GM19463 (cell line): Measurements from ENCODE around the gene DMRT3.
A peak's percentile ranks its signal among the peaks of the same experiment; 100 is the strongest.
"Not testable (repeated sequence)": the region's sequence is repeated elsewhere in the genome, so short reads cannot be mapped to it uniquely, and the experiment has no call there.

ENCODE experiments used
- ATAC-seq: cut with Tn5 transposase; IDR thresholded peaks from one replicate; pipeline ENCODE4 v1.9.1; 2021; ENCODE audit warnings: mild to moderate bottlenecking, moderate library complexity; ENCODE audit not compliant: unreplicated experiment

The DMRT3 gene

DNA sequence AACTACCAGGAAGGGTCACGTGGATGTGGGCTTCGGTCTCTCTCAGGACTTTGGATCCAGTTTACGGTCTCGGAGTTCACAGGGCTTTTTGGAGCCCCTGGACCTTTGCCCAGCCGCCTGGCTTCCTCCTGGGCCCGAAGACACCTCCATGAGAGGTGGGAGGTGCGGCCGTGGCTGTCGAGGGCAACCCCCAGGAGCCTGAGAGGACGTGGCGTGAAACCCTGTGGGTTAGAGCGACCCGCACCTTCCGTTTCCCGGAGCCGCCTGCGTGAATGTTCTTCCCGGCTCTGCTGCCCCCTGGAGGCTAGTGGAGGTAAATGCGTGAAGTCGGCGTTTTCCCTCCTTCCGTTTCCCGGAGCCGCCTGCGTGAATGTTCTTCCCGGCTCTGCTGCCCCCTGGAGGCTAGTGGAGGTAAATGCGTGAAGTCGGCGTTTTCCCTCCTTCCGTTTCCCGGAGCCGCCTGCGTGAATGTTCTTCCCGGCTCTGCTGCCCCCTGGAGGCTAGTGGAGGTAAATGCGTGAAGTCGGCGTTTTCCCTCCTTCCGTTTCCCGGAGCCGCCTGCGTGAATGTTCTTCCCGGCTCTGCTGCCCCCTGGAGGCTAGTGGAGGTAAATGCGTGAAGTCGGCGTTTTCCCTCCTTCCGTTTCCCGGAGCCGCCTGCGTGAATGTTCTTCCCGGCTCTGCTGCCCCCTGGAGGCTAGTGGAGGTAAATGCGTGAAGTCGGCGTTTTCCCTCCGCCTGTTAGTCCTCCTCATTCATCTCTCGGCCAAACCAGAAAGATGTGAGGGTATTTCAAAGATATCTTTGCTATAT lies 22.1 kb downstream of the DMRT3 start:
- not testable (repeated sequence) for ATAC-seq

DNA sequence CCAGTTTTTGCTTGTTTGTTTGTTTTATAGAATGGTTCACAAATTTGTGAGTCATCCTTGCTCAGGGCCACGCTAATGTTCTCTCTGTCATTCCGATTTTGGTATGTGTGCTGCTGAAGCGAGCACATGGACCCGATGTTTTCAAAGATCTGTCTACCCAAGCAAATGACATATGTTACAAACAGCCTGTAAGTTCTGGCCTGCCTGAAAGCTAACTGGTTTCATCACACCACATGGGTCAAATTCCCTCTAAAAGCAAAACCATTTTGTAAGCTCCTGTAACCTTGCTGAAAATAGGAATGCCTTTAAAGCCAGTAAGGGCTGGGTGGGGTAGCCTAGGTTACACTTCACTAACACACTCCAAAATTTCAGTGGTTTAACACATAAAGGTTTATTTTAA lies 25.4 kb downstream of the DMRT3 start:
- no peak for ATAC-seq

DNA sequence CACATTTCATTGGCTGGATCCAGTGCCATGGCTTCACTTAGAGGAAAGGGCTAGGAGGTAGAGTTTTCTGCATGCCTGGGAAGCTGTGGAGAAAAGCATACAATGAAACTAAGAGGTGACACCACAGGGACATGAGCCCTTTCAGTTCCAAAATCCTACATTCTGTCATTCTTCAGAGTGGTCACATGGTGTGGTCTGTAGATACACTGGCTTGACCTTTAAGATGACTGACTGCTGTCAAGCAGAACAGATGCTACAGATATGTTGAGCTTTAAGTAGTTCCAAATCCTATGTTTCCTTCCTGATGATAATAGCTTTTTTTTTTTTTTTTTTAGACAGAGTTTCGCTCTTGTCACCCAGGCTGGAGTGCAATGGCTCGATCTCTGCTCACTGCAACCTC lies 26.2 kb downstream of the DMRT3 start:
- no peak for ATAC-seq

DNA sequence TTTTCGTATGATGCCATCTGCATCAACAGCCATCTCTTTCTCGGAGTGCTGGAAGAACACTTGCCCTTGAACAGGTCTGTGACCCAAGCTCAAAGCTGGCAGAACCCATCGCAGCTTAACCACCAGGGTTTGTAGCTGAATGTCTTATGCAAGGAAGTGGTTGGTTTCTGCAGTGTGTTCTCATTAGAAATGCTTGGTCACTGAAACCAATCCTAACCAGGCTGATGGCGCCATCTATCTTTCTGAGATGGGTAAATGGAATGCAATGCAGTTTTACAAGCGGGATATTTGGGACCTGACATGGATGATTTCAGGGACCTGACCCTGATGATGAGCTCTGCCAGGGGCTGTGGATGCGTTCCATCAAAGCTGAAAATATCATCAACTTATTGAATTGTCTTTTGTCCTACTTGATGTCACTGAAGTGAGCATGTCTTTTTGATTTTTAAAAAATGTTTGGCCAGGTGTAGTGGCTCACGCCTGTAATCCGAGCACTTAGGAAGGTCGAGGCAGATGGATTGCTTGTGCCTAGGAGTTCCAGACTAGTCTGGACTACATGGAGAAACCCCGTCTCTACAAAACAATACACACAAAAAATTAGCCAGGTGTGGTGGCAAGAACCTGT lies 28.7 kb downstream of the DMRT3 start:
- peak; percentile 43 for ATAC-seq

DNA sequence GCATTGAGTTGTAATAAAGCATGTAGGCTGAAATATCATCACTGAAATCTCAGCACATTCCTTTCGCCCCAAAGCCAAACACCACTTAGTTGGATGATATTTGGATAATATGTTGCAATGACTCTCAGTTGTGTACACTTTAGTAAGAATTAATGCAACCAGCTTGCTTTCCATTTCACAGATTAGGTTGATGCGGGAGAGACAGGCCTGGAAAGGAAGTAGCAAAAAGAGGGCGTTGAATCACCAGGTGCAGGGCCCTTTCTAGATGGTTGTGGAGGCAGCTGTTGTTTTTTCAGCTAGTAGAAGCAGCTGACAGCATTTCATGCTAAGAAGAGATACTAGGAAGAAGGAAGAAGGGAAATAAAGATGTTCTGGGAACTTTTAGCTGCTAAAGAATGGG lies 30.9 kb downstream of the DMRT3 start:
- no peak for ATAC-seq

DNA sequence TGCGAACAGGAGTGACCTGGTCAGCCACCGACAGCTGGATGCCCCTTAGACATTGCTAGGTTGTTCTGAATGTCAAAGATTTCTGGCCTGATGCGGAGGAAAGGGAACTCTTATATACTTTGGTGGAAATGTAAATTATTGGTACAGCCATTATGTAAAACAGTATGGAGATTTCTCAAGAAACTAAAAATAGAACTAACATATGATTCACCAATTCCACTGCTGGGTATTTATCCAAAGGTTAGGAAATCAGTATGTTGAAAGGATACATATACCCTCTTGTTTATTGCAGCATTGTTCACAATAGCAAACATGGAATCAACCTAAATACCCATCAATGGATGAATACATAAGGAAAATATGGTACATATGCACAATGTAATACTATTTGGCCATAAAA lies 31.8 kb downstream of the DMRT3 start:
- no peak for ATAC-seq

DNA sequence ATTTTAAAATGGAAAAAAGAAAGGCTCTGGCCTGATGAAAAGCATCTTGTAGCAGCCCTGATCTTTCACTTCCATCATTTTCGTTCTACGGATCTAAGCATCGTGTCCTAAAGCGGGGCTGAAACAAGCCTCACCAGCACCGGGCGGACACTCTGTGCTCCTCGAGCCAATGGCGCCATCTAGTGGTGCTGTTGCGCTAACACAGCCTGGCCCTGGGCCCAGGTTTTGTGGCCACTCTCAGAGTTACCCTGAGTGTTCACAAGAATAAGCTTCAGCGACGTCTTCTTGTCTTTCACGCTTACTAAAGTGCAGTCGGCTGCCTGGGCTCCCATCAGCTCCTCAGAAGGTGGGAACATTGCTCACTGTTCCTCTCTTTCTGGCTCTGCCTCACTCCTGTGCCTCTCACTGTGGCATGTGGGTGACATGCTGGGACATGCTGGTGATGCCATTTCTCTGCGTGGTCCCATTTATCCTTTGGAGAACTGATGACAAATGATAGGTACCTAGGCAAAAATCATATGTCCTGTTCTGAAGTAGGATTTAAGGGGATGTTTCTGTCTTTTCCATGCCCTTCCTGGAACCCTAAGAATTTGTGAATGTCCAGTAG lies 32.7 kb downstream of the DMRT3 start:
- peak; percentile 97 for ATAC-seq

DNA sequence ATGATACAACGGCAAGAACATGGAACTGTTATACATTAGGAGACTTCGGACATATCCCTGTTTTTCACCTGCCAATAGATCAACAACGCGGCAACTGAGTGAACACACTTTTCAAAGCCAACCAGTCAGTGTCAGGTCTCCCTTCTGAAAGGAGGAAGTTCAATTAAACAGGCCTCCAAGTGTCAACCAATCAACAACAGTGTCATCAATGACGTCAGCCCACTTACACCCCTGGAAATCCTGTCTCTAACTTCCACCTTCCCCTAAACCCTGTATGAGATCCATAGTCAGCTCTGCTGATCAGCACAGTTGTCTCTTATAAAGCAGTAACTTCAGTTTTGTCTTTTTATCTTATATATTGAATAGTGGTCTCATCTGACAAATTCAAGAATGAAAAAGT lies 36.6 kb downstream of the DMRT3 start:
- no peak for ATAC-seq

DNA sequence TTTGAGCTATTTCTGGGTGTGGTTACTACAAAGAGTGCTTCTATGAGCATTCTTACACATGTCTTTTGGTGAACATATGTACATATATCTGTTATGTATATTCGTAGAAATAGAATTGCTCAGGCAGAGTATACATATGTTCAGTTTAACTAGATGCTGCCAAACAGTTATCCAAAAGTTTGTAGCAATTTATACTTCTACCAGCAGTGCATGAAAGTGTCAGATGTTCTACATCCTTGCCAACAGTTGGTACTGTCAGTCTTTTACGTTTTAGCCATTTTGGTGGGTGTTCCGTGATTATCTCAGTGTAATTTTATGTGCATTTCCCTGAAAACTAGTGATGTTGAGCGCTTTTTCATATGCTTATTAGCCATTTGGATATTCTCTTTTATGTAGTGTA lies 37.8 kb downstream of the DMRT3 start:
- no peak for ATAC-seq

DNA sequence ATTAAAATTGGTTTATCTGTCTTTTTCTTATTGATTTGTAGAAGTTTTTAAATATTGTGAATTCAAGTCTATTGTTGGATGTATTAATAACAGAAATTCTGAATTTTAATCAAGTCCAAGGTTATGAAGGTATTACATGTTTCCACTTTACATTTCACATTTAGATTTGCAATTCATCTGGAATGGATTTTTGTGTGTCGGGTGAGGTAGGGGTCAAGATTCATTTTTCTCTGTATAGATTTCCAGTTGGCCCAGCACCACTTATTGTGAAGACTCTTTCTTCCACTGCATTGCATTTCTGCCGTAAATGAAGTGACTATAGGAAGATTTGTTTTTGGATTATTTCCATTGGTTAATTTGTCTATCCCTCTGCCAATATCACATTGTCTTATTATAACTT lies 38.2 kb downstream of the DMRT3 start:
- no peak for ATAC-seq

DNA sequence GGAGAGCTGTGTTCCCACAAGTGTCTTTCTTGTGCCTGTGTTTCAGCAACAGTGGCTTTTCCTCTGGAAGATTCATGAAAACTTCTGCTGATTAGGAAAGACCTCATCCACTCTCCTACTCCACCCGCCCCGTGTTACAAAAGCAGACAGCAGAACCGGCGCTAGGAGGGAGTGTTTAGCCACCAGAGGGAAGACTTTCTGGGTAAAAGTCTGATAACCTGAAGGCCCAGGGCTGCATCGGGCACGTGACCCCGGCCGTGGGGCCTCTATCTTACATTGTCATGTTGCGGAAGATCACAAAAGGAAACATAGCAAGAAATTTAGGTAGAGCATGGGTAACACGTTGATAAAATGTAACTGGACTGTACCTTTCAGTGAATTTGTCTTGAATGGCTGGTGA lies 41.7 kb downstream of the DMRT3 start:
- no peak for ATAC-seq

DNA sequence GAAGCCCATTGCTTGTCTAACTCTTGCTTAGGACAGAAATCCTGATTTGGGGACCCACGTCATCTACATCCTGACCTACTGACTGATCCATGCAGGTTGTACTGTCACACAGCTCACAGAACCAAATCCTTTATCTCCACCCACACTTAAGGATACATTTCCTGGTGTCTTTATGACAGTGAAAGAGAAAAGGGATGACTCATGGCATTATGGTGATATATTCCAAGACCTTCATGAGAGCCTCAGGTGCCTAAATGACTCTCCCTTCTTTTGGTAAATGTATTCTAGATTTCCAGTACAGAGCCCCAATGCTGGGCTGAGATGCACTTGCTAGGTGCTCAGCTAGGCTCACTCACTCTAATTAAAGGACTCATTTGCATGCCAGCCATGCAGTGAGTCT lies 47.7 kb downstream of the DMRT3 start:
- no peak for ATAC-seq

DNA sequence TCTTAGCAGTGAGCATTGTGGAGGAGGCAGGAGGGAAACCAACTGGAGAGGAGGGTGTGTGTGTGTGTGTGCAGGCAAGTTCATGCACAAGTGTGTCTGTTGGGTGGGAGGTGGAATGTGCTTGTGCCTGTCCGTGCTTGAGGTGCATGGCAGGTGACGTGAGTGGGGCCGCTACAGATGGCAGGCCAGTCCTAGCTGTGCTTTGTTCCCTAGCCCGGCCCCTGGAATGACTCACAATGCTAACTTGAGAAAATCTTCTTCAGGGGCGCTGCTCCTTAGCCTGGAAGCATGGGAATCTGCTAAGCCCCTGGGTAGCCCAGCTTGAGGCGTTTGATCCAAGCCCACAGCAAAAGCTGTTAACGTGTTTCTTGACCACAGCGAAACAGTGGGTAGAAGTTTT lies 48.7 kb downstream of the DMRT3 start:
- no peak for ATAC-seq

DNA sequence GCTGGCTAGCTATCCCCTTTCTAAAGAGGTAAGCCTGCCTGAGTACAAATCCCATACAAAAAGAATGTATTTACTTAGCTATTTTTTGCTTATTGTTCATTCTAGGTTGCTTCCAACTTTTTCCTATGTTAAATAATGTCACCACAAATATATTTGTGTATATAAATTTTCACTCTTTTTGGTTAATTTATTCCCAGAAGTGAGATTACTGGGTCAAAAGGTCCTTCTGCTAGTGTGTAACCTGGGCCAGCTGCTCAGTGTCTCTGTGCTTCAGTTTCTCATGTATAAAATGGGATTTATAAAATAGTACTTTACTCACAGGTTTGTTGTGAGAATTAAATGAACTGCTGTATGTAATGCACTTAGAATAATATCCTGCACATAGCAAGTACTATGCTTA lies 49.8 kb downstream of the DMRT3 start:
- no peak for ATAC-seq

DNA sequence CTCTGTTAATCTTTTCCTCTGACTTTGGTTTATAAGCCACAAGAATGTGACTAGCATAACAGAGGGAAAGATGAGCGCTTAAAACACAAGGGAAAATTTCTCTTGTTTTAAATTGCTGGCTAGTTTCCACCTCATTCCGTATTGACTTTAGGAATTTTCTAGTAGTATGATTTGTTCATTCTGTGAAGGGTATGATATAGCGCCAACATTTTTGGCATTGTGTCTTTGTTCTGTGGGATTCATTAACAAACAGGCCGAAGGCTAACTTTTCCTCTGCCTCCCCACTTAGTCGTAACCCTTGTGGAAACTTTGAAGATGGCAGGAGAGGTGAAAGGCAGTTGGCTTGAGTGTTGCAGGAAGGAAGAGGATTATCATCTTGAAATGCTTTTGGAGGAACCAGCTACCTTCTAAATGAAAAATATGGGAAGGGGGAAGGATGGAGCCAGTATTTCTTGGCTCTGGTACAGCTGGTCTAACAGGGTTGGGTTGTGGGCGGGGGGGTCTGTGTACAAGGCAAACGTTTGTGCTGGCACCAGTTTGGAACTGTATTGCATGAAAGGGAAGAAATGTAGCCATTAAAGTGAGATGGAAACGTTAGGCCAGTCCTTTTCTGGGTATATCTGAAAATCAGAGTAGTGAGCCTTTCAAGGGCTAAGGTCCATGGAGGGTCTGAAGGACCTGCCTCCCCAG lies 52.2 kb downstream of the DMRT3 start:
- ATAC-seq: no peak

DNA sequence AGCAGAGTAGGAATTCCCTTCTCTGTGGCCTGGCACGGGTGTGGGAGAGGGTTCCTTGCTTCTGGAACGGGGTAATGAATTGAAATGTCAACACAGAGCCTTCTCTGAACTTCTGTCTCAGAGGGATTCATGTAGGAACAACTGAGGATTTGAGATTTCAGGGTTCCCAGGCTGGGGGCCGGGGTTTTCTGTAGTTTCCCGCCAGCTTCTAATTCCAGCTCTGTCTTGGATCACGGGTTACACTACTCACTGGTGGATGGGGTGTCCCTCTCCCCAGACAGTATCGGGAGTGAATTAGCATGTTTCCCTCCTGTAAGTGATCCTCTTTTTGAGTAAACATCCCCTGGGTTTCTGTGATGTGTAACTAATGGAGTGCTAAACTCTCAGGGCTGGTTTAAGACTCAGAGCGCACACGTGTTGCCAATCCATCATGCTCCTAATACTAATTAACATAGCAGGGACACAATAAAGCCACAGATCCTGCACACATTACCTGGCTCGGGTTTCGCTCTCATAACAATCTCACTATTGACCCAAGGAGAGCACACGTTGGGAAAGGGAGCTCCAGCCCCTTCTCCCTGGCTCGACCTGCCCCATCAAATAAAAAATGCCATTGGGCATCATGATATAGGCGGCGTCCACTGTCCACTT lies 55.6 kb downstream of the DMRT3 start:
- no peak for ATAC-seq

DNA sequence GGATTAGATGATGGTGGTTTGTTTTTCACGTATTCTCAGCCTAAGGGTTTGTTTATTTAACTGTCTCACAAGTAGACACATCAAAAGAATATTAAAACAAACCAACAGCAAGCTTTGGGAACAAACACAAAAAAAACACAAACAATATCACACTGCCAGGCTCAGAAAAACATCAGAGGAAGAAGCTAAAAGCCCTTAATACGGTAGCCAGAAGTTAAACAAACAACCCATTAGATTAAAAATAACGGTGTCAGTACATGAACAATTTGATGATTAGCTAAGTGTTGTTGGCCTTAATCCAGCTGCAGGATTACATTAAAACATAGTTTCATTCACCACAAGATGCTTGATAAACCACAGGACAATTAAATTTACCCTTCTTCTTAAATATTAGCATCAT lies 57.8 kb downstream of the DMRT3 start:
- no peak for ATAC-seq

DNA sequence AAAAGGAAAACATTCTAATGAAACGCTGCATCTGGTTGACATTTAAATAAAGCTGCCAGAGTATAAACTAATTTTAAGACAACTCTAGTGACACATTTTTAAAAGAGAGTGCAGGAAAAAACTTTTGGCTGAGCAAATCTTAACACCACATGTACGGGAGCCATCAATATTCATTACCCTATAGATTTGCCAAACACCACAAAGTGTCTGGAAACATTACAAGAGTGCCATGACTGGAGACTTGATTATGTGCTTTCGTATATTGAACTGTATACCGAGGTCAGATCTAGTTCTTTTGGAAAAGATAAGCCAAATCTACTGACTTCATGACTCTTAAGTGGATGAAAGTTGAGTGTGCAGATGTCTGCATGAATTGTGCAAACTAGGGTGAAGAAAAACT lies 63.1 kb downstream of the DMRT3 start:
- no peak for ATAC-seq
